H1 (cell line): Measurements from ENCODE around the gene PLCB2. TPM values are rescaled to one million over a fixed set of nuclear protein-coding genes. Genes with fewer than 3 reads are reported as not detected.

Experiments
- CHD1 ChIP-seq: IDR thresholded peaks from 2 replicates; pipeline ENCODE4 v1.6.1; 2012; ENCODE audit warnings: low read depth, low read length, improper control_type of control experiment
- CREB1 ChIP-seq: IDR thresholded peaks from 2 replicates; pipeline ENCODE4 v1.6.1; 2012; ENCODE audit warnings: inconsistent platforms
- POLR2A ChIP-seq, 2 experiments: IDR thresholded peaks; 1 replicate in 1 of 2; 2 replicates in 1 of 2; pipeline ENCODE4 v1.6.1; 2011; ENCODE audit warnings: low read depth in 2 of 2, low read length in 2 of 2, mild to moderate bottlenecking in 2 of 2; ENCODE audit errors: control extremely low read depth in 1 of 2
- ZNF274 ChIP-seq: IDR thresholded peaks from 2 replicates; pipeline ENCODE4 v1.7.0; 2012; ENCODE audit warnings: low read length, borderline replicate concordance; ENCODE audit errors: extremely low read depth
- polyA plus RNA-seq, 7 experiments: library from polyadenylated mRNA; depleted of rRNA in 3 of 7; stranded (reverse) in 5 of 7; unstranded in 2 of 7; fragments of >200 nt in 5 of 7; fragments of 200-250 nt in 2 of 7; gene quantifications; 1 replicate in 5 of 7; 2 replicates in 1 of 7; 4 replicates in 1 of 7; pipeline versions ENCODE4 v1.2.1 to v1.2.3, GENCODE V29; 2011 to 2013; ENCODE audit warnings: missing spikeins in 2 of 7, mixed read lengths in 2 of 7
- total RNA-seq: library from RNA; stranded (reverse); fragmentation: NEBNext Ultra II Directional; extraction: Animal tissue kit (Norgen Biotek cat#: 25700); gene quantifications from 2 replicates; pipeline ENCODE4 v1.2.1, GENCODE V29; 2021

The PLCB2 gene
- total and polyA plus RNA-seq, 2 of the 8 experiments (the other 6 are each of a cell fraction or from before 2014, with no cell fraction given) = 7.2 to 8.4 TPM

DNA sequence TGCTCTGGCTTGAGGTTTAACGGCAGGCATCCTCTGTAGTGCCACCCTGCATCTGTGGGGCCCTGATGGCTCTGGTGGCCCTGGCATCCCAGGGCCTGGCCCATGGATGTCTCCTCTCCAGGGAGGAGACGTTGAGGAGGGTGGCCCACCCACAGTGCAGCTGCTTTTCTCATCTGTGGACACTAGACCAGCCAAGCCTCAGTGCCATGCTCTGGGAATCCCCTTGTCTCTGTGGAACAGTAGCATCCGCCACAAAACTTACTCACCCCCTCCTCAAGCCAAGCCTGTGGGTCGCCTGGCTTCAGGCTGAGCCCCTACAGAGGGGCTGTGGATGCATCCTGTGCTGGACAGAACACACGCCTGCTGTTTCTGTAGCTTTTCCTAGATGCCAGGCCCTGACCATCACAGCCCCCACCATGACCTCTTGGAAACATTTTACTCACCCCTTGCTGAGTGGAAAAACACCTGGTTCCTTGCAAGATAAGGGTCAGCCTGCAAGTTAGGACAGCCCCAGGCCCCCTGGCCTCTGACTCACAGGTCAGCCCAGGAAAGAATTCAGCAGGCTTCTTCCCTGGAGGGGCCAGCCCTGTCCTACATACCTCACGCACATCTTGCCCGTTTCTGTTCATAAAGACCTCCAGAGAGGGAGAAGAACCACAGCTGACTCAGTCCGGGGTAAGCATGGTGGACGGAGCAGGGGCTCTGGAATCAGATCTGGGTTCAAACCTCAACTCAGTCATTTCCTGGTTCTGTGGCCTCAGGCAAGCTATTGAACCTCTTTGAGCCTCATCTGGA, 49.9 kb downstream of the PLCB2 start (continued):
- no peak for TF ChIP-seq POLR2A (IDR thresholded peaks at IDR 0.05; ENCODE audit: control extremely low read depth in 1 of 2, low read depth in 2 of 2, low read length in 2 of 2)
- no peak for TF ChIP-seq CHD1
- TF ChIP-seq ZNF274 = no peak
- no peak for TF ChIP-seq CREB1
